Activated naive CD4-positive, alpha-beta T cell treated with anti-CD3 and anti-CD28 coated beads, Interleukin-2, amount 50 U/mL, for 16 hours (primary cell): Measurements from ENCODE around the gene DFFB.
"Not testable (repeated sequence)": the region's sequence is repeated elsewhere in the genome, so short reads cannot be mapped to it uniquely, and the experiment has no call there.

Experiments used
- DNase-seq: peaks from one replicate; pipeline ENCODE4 v3.0.0-alpha.2; 2020

DFFB gene

DNA sequence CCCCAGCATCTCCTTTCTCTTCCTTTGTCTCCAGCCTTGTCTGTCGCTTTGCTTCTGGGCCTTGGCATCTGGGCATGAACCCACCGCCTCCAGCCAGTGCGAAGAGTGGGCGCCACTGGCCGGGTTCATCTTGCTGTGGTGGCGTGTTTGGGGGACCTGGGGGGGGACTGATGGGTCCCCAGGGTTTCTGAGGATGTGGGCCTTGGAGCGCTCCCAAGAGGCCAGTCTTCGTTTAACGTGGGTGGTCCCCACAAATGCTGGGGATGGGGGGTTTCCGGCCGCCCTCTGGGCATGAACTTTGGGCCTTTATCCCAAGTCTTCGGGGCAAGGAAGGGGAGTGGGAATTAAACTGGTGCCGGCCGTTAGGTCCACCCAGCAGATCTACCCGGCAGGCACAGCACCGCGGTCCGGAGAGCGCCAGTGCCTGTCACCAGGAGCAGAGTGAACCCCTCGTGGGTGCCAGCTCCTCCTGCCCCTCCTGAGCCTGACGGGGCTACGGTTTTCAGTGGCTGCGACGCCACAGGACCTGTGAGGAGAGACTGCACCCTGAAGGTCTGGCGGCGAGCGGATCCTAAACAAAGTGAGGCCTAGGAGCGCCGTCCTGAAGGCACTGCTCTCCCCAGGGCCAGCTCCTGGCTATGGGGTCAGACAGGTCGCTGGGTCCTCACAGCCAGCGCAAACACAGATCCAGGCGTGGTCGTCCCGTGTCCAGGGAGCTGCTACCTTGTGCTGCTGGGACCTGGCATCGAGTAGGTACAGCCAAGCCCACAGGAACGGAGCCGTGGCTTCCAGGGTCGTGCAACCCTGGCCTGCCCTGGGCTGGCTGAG, 54.9 kb downstream of the DFFB start:
- DNase-seq: no peak

DNA sequence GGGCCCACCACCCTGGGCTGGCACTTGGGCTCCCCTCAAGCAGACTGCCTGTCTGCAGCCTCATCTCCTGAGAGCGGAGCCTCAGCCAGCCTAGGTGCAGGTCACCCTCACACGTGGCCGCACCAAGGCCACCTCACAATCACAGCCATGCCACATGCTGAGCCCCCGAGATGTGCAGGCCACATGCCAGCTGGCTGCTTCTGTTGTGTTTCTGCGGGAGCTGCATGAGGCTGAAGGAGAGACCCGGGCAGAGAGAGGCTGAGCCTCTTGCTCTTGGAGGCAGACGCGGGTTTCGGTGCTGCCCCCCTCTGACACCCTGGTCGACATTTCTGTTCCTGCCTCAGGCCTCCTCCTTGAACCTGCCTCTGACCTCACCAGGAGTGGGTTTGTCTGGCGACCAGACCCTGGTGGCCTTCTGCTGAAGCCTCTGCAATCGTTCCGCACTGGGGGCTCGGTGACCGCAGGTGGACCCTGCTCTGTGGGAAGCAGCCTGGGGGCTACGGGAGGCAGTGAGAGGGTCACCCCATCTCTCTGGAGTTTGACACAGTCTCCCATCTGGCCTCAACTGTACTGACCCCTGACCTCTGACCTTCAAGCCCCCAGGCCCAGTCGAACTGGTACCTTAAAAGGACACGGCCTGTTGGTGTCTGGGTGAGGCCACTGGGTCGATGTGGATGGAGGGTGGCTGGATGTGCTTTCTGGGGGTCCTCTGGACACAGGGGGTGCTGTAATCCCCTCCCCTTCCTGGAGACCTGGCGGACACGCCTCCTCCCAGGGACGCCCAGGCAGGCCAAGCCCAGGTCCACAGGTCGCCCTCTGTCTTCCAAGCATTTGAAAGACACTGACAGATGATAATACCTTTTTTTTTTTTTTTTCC, 55.8 kb downstream of the DFFB start:
- no peak for DNase-seq

DNA sequence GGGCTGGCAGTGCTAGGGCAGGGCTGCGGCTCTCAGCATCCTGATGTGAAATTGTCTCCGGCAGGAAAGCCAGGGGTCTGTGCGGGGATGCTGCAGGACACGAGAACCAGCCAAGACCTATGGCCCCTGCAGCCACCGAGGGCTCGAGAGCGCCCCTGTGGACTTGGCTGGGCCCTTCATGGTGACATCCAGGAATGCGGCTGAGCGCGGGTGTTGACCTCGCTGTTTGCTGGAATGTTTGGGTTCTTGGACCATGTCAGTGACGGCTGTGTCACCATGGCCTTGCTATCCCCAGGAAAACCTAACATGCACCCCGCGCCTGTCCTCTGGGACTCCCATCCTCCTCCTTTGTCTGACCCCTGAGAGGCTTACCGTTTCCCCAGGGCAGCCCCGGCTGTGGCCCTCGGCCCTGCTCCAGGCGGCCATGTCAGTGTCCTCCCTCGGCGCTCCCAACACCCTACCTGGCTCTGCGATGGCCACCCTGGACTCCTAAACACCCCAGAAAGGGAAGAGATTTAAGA, 57.1 kb downstream of the DFFB start:
- no peak for DNase-seq

DNA sequence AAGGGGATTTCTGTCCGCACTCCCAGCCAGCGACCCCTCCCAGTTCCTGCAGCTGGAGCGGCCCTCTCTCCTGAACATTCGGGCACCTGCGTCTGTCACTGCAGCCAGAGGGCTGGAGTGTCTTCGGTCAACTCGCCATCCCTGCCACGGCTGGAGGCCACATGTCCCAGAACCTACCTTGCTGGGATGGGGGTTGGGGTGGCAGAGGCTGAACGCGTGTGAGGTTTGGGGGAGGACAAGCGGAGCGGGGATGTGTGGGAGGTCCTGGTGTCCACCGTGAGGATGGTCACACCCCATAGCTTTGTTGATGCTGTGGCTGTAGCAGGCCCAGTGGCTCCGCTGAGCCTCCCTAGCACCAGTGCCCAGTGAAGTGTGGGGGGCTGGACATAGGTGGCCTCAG, 57.6 kb downstream of the DFFB start:
- DNase-seq: no peak

DNA sequence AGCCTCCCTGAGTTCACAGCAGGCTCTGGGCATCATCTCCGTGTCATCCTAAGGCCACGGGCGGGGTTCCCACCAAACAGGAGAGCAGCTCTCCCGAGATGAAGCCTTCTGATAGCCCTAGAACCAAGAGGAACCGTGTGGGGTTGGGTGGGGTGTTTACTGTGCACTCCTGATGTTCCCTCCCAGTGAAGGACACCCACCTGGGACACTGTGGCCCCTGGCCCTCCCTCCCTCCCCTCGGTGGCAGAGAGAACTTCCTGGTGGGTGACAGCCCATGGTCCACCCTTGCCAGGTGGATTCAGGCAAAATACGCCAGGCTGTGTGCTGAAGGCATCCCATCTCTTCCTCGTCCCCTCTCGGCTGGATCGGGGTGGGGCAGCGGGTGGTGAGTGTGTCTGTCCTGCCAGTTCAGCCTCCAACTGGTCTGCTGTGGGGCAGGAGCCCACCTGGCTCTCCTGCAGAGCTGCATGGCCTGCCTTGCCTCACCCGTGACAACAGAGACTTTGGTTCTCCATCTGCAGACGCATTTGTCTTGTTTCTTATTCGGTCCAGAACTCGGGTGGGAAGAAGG, 58.4 kb downstream of the DFFB start:
- no peak for DNase-seq

DNA sequence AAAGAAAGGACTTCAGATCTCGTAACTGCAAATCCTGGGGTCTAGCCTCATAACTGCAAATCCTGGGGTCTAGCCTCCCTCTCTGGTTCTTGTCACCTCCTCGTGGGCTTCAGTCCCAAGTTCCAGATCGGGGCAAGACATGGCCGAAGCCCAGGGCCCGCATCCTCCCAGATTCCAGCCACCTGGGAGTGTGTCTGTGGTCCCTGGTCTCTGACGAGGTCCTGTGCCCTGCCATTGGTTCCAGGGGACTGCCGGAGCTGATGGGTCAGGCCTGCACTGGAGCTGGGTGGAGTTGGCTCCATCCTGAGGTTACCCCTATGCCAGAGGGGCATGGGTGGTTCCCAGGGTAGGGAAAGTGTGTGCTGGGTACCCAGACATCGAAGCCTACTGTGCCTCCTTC, 60.5 kb downstream of the DFFB start:
- DNase-seq: no peak

DNA sequence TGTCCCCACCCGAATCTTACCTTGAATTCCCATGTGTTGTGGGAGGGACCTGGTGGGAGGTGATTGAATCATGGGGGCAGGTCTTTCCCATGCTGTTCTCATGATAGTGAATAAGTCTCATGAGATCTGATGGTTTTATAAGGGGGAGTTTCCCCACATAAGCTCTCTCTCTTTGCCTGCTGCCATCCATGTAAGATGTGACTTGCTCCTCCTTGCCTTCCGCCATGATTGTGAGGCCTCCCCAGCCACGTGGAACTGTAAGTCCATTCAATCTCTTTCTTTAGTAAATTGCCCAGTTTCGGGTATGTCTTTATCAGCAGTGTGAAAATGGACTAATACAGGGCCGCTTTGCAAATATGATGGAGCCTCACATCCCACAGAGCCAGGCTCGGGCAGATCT, 61.1 kb downstream of the DFFB start:
- not testable (repeated sequence) for DNase-seq

DNA sequence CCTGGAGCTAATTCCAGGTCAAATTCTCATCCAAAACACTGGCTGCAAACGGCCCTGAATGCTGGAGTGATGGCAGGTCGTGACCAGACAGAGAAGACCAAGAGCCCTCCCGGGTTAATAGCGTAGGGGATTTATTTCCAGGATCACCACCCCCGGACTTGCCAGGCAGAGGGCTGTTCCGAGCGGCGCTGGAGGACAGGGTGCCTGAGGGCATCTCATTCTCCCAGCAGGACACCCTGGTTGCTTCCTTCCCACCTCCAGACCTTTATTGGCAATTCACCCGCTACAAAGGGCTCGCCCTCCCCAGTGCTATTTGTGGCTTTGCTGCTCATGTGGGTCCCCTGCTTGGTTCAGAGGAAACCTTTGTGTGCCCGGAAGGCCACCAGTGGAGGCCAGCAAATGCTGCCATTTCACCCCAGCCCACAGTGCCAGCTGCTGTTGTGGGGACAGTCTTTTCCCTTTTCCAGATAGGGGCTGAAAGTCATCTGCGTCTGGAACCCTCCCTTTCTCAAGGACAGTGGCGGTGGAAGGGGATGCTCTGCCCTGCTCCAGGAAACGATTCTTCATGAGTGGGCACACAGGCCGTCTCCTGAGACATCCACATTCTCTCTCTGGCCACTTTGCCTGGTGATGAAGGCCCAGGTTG, 61.8 kb downstream of the DFFB start:
- no peak for DNase-seq

DNA sequence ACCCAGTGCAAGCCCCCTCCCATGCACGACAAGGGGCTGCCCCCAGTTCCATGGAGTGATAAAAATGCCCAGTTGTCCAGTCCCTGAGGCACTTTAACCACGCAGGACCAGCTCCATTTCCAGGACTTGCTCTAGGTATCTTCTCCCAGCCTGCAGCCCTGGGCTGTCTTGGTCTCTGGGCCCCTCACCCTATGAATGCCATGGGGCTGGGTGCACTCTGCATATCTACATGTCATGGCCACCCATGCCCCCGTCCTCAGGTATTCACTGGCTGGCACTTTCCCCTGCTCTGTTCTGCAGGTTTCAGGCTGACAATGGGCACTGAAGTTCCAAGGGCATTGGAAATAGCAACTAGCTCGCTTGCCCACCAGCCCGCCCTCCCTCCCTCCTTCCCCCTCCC, 62.4 kb downstream of the DFFB start:
- no peak for DNase-seq

DNA sequence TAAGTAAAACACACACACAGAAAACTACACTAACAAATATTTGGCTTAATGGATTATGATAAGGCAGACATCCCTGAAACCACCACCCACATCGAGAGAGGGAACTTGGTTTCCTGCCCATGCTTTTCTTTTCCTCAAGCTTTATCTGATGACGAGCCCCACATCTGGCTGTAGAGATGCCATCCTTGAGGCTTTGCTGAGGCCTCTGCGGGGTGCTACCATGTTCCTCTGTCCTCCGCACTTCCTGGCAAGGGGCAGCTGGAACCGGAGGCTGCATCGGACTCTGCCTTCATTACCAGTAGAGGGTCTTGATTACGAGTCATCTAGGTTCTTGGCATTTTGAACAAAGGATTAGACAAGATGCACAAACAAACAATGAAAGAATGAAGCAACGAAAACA, 64.5 kb downstream of the DFFB start:
- DNase-seq: no peak

DNA sequence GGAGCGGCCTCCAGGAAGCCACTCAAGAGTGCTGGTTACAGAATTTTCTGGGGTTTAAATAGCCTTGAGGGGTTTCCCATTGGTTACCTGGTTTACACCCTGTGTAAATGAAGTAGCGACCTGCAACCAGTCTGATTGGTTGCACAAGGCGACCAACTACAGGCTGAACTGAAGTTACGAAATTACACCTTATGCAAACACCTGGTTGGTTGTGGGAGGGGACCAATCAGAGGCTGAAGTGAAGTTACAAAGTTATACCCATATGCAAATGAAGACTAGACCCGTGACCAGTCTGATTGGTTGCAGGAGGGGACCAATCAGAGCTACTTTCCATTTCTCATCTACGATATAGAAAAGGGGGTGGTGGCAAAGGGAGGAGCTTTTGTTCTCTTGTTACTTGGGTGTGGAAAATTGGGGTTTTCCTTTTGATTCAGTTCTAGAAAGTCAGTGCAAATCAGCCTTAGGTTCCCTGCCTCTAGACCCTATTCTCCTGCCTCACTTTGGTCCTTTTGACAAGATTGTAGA, 65.0 kb downstream of the DFFB start:
- no peak for DNase-seq

DNA sequence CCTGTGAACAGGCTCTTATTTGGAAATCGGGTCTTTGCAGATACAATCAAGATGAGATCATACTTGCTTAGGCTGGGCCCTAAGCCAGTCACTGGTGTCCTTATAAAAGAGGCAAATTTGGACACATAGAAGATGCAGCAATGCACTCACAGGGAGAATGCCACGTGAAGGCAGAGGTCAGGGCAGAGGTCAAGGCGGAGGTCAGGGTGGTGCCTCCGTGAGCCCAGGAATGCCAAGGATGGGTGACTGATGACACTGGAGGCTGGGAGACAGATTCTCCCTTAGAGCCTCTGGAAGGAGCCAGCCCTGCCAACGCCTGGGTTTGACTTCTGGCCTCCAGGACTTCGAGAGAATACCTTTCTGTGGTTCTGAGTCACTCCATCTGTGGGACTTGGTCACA, 65.6 kb downstream of the DFFB start:
- no peak for DNase-seq

DNA sequence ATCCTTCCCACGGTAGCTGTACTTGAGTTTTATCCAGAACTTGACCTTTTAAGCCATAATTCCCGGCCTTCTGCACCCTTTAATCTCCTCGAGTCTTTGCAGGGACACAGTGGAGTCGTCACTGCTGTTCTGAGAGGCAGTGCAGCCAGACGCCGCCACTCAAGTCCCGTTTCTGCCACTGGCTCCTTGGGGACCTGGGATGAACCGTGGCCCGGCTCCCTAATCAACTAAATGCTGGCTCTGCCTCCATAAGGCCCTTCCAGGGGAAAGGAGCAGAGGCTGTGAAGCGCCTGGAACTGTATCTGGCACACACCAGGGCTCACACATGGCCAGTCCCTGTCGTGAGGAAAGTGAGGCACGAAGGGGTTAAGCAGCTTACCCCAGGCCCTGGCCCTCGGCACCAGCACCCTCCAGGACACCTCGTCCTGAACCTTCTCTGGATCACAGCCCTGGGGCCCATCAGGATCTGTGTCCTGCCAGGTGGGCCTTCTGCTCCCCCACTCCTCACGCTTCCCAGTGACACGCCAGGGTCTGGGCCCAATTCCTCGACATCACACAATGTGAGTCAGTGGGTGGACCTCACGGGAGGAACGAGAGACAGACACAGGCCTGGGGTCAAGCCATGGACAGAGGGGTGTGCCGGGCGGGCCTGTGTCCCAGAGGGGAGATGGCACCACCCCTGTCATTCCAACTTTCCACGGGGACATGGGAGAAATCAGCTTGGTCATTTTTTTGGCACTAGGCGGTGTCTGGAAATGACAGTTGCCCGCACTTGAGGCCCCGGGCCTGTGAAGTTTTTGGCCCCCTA, 66.3 kb downstream of the DFFB start:
- no peak for DNase-seq

DNA sequence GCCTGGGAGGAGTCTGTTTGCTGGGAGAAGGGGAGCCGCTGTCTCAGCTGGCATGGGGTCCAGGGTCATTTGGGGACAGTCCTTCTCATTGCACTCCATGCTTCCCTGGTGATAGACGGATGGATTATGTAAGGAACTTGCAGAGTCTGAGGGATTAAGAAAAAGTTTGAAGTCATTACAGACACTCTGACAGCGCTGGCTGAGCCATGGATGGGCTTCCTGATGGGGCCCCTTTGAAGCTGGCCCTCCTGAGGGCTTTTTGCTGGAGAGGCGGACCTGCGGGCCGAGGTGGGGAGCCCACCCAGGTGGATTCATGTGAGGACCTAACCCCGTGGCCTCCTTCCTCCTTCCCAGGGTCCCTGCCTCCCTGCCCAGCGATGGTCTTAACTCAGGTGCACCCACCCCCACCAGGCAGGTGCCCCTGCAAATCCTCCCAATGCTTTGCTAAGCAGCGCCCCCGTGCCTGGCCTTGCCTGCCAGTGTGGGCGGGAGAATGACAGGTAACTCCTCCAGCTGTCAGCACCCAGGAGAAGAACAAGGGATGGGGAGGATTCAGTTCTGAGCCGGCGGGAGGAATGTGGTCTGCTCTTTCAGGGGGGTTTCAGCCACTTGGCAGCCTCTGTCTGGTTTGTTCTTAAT, 67.0 kb downstream of the DFFB start:
- DNase-seq: no peak

DNA sequence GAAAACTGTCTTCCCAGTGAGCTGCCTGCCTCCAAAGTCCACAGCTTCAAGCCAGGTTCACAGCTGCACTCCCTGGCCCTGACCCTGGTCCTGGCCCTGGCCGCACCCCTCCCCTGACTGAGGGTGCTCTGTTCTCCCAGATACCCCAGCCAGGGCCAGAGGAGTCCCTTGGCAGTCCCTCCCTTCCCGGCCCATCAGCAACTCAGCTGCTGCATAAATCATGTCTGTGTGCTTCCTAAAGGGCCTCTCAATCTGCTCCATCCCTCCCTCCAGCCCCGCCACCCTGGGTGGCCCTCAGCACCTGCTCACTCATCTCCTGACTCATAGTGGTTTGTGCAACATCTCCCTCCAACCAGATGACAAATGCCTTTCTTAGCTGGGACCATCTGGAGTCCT, 67.5 kb downstream of the DFFB start:
- DNase-seq: no peak

DNA sequence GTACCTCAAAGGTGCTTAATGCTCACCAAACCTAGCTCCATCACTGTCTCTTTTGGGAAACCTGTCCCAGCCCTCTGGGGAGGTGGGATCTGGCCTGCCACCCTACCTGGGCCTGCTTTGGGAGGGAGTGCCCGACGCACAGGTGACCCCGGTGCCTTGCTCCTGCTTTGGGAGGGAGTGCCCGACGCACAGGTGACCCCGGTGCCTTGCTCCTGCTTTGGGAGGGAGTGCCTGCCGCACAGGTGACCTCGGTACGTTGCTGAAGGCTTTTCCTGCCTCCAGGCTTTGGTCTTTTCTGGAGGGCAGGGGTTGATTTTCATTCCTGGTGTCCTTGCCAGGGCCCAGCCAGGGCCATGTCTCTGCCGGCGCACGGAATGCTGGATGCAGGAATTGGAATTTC, 68.0 kb downstream of the DFFB start:
- no peak for DNase-seq

DNA sequence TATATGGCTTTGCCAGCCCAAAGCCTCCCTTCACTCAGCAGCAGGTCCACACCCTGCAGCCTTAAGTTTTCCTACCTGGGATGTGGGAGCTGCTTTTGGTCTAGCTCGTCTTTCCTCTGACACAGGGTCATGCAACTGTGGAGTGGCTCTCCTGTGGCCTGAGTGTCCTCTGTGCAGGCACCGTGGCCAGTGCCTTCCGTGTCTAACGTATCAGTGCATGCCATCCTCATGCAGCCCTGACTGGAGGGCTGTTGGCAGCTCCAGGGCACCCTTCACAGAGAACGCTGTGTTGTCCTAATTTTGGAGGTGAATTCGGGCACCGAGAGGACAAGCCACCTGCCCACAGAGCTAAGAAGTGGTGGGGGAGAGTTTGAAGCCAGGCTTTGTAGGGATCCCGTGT, 68.5 kb downstream of the DFFB start:
- no peak for DNase-seq

DNA sequence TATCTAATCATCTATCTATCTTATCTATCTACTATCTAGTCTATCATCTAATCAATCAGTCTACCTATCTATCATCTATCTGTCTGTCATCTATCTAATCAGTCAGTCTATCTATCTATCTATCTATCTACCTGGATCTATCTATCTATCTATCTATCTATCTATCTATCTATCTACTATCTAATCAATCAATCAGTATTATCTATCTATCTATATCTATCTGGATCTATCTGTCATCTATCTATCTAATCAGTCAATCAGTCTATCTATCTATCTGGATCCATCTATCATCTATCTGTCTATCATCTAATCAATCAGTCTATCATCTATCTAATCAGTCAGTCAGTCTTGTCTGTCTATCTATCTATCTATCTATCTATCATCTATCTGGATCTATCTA, 69.7 kb downstream of the DFFB start:
- DNase-seq: no peak

DNA sequence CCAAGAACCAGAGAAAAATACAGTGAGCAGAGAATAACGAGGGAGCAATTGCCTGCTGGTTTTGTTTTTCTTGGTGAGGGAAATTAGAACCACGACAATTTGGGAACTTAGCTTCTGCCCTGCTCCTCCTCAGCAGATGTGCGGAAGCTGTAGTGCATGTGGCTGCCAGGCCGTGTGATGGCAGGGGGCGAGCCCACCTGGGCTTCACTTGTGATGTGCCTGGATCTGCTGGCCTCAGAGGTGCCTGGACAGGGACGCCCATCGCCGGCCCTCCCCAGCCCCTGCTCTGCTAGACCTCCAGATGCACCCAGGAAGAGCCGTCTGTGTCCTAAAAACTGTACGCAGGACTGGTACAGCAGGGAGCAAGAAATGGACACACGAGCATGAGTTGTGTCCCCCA, 71.3 kb downstream of the DFFB start:
- no peak for DNase-seq

DNA sequence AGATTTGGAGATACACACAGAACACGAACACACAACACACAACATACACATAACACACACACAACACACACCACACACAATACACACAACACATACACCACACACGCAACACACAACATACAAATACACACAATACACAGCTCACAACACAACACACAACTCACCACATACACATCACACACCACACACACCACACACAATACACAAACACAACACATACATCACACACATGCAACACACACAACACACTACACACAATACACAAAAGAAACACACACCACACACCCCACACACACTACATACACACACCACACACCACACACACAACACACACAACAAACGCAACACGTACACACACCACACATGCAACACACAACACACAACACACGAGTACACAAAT, 71.8 kb downstream of the DFFB start:
- DNase-seq: no peak

DNA sequence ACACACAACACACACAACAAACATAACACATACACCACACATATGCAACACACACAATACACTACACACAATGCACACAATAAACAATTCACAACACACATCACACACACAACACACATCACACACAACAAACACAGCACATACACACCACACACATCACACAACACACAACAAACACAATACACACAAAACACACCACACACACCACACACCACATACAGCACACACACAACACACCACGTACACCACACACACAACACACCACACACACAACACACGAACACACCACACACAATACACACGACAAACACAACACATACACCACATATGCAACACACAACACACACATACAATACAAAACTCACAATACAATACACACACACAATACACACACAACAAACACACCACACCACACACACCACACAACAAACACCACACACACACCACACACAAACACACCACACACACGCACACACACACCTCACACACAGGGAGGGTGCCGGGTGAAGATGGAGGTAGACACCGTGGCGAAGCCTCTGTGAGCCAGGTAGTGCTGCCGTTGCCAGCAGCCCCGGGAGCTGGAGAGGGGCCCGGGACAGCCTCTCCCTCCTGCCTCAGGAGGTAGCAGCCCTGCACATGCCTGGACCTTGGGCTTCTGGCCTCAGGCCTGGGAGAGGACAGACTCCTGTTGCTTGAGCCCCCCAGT, 73.2 kb downstream of the DFFB start:
- DNase-seq: no peak
